ENCODE data around the gene TENT4A.

DNA sequence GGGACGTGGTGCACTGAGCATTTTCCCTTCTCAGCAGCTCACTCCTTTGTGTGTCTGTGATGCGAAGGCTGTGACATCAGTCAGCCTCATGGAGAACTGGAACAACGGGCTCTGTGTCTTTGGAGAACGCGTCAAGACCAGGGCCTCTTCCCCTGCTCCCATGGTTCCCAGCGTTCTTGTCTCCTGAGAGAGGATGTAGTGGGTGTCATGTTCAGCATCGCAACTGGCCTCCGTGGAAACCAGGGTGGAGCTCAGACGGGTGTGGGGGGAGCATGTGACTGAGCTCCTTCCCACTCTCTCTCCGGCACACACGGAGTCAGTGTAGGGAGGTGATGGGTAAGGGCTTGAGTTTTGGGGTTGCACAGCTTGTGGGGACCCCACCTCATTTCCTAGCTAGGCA lies 59.7 kb downstream of the TENT4A start:
- TF ChIP-seq POLR2AphosphoS5 (IDR thresholded peaks at IDR 0.05; ENCODE audit: low read depth, low read length) (no peak), TCF7L2 (IDR thresholded peaks at IDR 0.05; ENCODE audit: low read depth, low read length) (no peak), SIN3A (IDR thresholded peaks at IDR 0.05; ENCODE audit: borderline replicate concordance, insufficient read depth, low read depth, low read length) (no peak)
- TF ChIP-seq, protein P1, sequence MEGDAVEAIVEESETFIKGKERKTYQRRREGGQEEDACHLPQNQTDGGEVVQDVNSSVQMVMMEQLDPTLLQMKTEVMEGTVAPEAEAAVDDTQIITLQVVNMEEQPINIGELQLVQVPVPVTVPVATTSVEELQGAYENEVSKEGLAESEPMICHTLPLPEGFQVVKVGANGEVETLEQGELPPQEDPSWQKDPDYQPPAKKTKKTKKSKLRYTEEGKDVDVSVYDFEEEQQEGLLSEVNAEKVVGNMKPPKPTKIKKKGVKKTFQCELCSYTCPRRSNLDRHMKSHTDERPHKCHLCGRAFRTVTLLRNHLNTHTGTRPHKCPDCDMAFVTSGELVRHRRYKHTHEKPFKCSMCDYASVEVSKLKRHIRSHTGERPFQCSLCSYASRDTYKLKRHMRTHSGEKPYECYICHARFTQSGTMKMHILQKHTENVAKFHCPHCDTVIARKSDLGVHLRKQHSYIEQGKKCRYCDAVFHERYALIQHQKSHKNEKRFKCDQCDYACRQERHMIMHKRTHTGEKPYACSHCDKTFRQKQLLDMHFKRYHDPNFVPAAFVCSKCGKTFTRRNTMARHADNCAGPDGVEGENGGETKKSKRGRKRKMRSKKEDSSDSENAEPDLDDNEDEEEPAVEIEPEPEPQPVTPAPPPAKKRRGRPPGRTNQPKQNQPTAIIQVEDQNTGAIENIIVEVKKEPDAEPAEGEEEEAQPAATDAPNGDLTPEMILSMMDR (IDR thresholded peaks at IDR 0.05), result no peak
